ENCODE data around the gene CRYL1.
A peak's percentile ranks its signal among the peaks of the same experiment; 100 is the strongest.

The CRYL1 gene

DNA sequence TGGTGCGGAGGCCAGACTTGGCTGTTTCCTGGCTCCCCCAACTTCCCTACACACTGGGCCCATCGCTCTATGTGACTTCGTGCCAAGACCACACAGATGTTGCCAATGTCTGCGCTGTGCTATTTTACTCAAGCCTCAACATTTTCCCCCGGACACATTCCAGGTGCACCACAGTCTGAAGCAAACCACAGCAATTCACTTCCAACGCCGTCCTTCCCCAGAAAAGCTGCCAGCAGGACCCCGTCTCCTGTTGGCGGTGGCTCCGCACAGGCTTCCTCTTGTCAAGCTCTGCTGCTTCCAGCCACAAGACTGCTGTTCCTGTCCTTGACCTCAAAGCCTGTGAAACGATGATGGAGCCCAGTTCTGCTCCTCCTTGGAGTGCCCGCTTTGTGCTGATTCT, 100.7 kb downstream of the CRYL1 start:
- H3K27me3 Mint-ChIP-seq: peaks cover 15% of the 10 kb centered on the region
- no peaks in the 10 kb centered on the region for H3K9me3 Mint-ChIP-seq
- peaks cover 17% of the 10 kb centered on the region for H3K36me3 Mint-ChIP-seq
- CTCF ChIA-PET: interaction anchor here (0.7 kb wide), 1 partner anchor 51 kb away, joined by 3 read pairs; no protein-coding TSS in a partner anchor
- H3K4me3 Mint-ChIP-seq: no peak overlapping the region
- no peak overlapping the region for H3K27ac Mint-ChIP-seq
- H3K4me1 Mint-ChIP-seq: peaks cover 27% of the 10 kb centered on the region
- no peak for DNase-seq

DNA sequence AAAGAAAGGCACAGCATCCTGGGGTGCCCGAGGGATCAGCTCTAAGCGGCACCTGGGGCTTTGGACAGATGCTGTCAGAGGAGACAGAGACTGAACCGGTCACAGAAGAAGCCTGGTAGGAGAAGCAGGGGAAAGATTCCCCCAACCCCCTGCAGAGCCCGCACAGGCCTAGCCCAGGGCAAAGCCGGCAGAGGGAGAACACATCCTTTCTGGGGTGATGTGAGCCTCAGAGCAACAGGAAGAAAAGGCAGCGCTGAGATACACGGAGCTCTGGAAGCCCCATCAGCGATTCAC, 101.2 kb downstream of the CRYL1 start:
- H3K27me3 Mint-ChIP-seq: peaks cover 15% of the 10 kb centered on the region
- H3K27ac Mint-ChIP-seq: peak overlapping the region; percentile 79
- peaks cover 20% of the 10 kb centered on the region for H3K36me3 Mint-ChIP-seq
- H3K9me3 Mint-ChIP-seq: no peaks in the 10 kb centered on the region
- H3K4me3 Mint-ChIP-seq: no peak overlapping the region
- peaks cover 31% of the 10 kb centered on the region for H3K4me1 Mint-ChIP-seq
- DNase-seq: no peak
- CTCF ChIA-PET: no interaction called here

DNA sequence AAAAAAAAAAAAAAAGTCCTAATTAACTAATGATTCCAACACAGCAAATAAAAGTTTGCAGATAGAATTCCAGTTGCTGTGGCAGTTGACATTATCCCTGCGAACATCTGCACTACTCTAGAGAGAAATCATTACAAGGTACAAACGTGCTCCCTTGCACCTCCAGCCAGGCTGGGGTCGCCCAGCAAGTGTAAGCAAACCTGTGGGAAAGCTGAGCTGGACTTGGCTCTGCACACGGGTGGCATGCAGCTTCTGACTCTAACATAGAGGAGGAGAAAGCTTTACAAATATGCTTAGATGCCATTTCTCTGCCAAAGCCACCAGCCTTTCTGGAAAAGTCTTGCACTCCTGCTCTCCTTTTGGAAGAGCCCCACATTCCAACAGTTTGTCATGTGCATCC, 103.3 kb downstream of the CRYL1 start:
- H3K36me3 Mint-ChIP-seq: peaks cover 38% of the 10 kb centered on the region
- peaks cover 15% of the 10 kb centered on the region for H3K9me3 Mint-ChIP-seq
- CTCF ChIA-PET: no interaction called here

DNA sequence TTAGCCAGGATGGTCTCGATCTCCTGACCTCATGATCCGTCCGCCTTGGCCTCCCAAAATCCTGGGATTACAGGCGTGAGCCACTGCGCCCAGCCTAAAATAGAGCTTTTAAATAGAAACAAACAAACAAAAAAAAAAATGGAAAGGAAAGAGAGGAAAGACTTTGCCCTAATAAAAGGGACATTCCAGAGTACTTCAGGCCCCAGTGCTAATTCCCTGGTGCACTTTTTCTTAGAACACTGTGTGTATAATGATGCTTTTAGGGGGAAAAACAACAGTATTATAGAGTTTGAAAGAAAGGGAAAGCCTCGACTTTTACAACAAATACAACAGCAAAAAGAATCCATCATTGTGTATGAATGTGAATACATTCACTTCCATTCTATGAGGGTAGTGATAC, 104.7 kb downstream of the CRYL1 start:
- Mint-ChIP-seq H3K9me3 (peaks cover 15% of the 10 kb centered on the region), H3K36me3 (peaks cover 38% of the 10 kb centered on the region), H3K27ac (peak overlapping the region; percentile 7), H3K27me3 (peaks cover 11% of the 10 kb centered on the region), H3K4me3 (no peak overlapping the region), H3K4me1 (peaks cover 43% of the 10 kb centered on the region)
- CTCF ChIA-PET: interaction anchor here (1.0 kb wide), 1 partner anchor 9 kb away, joined by 4 read pairs; no protein-coding TSS in a partner anchor
- no peak for DNase-seq

More for the DNA sequence above, 103.3 kb downstream of the CRYL1 start:
- no peak for DNase-seq
- no peak overlapping the region for H3K27ac Mint-ChIP-seq
- H3K4me1 Mint-ChIP-seq: peaks cover 48% of the 10 kb centered on the region
- H3K4me3 Mint-ChIP-seq: no peak overlapping the region
- peaks cover 11% of the 10 kb centered on the region for H3K27me3 Mint-ChIP-seq

DNA sequence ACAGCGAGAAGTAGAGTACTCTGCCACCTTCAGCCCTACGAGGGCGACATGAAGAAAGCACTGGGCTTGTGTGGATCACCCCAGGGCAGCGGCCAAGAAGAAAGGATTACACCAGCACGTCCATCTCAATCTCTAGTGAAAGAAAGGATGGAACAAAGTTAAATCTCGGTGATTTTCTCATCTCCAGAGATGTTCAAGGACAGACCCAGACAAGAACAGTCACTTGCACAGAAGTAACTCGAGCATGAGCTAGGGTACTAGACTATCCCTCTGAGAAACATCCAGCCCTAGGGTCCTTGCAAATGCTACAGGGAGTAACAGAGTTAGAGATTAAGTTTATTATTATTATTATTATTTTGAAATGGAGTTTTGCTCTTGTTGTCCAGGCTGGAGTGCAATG, 106.7 kb downstream of the CRYL1 start:
- Mint-ChIP-seq H3K27me3 (peaks cover under 1% of the 10 kb centered on the region), H3K36me3 (peaks cover 43% of the 10 kb centered on the region), H3K4me3 (no peak overlapping the region), H3K27ac (peak overlapping the region; percentile 12), H3K4me1 (peaks cover 46% of the 10 kb centered on the region), H3K9me3 (peaks cover 20% of the 10 kb centered on the region)
- CTCF ChIA-PET: no interaction called here
- no peak for DNase-seq

DNA sequence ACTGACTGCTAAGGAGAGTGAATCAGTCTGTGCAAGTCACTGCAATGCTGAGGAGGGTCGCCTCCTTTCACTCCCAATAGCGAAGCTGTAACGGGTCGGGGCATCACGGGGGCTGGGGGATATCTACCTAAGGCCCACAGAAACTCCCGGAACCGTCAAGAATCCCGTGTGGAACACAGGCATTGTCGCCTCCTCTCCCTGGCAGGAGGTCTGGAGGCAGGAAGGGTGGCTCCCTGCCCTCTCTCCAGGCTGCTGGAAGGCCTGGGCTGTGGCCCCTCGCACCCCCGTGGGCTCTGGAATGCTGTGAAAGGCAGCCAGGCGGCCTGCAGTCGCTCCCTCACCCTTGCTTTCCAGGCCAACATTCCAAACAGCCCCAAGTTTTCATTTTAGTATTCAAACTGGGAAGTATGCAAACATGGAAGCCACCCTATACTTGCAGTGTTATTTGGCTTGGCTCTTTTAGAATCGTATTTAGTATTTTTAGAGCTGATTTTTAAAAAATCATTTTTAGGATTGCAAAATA, 109.4 kb downstream of the CRYL1 start:
- CTCF ChIA-PET: no interaction called here
- DNase-seq: no peak
- Mint-ChIP-seq H3K9me3 (peaks cover 24% of the 10 kb centered on the region), H3K4me1 (peaks cover 64% of the 10 kb centered on the region), H3K36me3 (peaks cover 33% of the 10 kb centered on the region), H3K27ac (peak overlapping the region; percentile 6), H3K27me3 (no peaks in the 10 kb centered on the region), H3K4me3 (no peak overlapping the region)

DNA sequence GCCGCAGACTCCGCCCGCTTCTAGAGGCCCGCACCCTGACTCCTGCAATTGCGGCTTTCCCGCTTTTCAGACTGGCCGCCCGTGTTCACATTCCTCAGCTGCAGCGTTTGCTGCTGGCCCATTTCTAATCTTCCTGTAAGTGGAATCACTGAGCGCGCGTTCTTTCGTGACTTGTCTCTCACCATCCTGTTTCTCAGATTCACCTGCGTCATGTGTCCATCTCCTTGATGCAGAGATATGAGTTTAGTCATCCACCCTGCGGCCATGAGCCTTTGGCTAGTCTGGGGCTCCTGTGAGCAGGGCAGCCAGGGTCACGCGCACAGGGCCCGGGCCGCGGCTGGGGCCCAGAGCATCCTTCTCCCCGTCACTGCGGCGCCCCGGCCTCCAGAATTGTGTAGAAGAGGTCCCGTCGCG, 110.0 kb downstream of the CRYL1 start:
- no peak for DNase-seq
- no peak overlapping the region for H3K4me3 Mint-ChIP-seq
- H3K4me1 Mint-ChIP-seq: peaks cover 64% of the 10 kb centered on the region
- no peak overlapping the region for H3K27ac Mint-ChIP-seq
- peaks cover 36% of the 10 kb centered on the region for H3K36me3 Mint-ChIP-seq
- CTCF ChIA-PET: no interaction called here
- H3K27me3 Mint-ChIP-seq: no peaks in the 10 kb centered on the region
- peaks cover 24% of the 10 kb centered on the region for H3K9me3 Mint-ChIP-seq

DNA sequence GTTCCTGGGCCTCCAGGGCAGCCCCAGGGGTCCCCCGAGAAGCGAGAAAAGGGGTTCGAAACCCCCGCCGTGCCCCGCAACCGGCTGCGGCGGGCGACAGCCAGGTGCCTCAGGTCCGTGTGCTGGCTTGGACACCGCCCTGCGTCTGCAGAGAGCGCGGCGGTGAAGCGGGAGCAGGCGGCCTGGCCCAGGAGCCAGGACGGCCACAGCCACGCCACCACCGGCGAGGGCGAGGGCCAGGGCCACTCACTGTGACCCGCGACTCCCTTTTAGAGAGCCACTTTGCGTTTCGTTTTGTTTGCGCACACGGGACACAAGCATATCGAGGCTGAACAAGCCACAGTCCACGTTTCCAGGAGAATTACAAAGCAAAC, 110.4 kb downstream of the CRYL1 start:
- H3K27me3 Mint-ChIP-seq: no peaks in the 10 kb centered on the region
- CTCF ChIA-PET: no interaction called here

DNA sequence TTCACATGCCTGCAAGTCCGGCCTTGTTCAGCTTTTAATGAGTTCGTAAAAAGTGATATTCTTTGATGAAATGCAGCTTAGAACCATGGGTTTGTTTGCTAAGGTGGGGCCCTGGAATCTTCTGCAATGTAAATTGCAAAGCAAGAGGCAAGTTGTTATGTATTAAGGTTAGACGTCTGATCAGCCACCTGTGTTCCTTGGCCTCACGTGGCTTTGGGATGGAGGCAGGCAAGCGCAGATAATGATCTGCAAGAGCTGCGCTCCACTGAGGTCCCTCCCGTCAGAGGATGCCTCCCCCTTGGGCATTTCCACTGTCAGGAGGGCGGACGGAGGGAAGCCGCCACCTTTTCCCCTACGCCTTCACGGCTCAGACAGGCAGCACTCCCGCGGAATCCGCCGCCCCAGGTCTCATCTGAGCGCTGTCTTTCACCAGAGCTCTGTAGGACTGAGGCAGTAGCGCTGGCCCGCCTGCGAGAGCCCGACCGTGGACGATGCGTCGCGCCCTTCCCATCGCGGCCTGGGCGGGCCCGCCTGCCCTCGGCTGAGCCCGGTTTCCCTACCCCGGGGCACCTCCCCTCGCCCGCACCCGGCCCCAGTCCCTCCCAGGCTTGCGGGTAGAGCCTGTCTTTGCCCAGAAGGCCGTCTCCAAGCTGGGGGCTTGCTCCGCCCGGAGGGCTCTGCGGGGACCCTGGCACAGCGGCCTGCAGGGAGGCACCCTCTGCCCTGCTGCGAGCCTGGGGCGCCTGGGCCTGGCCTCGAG, 110.9 kb downstream of the CRYL1 start:
- no peak for DNase-seq
- CTCF ChIA-PET: no interaction called here
- Mint-ChIP-seq H3K27me3 (no peaks in the 10 kb centered on the region), H3K4me1 (peaks cover 58% of the 10 kb centered on the region), H3K27ac (no peak overlapping the region), H3K4me3 (no peak overlapping the region), H3K36me3 (peaks cover 32% of the 10 kb centered on the region), H3K9me3 (peaks cover 24% of the 10 kb centered on the region)

More for the DNA sequence above, 110.4 kb downstream of the CRYL1 start:
- Mint-ChIP-seq H3K27ac (no peak overlapping the region), H3K4me3 (no peak overlapping the region), H3K36me3 (peaks cover 37% of the 10 kb centered on the region), H3K9me3 (peaks cover 24% of the 10 kb centered on the region), H3K4me1 (peaks cover 63% of the 10 kb centered on the region)
- no peak for DNase-seq

DNA sequence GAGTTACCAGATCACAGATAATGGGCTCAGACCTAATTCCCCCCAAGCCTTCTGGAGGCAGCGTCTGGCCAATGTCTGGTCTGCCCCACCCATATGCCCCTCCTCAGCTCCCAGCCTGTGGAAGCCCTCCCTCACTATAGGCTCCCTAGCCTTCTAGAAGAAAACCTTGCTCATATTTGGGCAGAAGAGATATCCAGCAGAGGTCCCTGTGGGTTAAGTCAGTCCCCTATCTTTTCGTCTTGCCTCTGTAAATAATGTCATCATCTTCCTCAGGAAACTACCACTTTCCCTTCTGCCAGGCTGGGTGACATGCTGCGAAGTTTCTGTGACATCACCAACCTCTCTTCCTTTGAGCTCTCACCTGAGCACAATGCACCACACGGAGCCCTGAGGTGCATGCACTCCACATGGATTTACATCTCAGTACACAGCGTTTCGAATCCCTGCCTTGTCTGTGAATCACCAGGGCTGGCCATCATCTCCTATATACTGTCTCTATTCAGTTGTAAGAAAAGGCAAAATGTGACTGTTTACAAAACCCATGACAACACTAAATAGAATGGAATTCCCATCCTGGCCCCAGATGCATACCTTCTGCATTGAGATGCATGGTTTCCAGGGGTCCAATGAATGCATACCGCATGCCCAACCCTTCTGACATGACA, 112.8 kb downstream of the CRYL1 start:
- Mint-ChIP-seq H3K36me3 (peaks cover 15% of the 10 kb centered on the region), H3K27ac (peak overlapping the region; percentile 88), H3K9me3 (peaks cover 12% of the 10 kb centered on the region), H3K4me1 (peaks cover 48% of the 10 kb centered on the region), H3K4me3 (no peak overlapping the region), H3K27me3 (no peaks in the 10 kb centered on the region)
- CTCF ChIA-PET: interaction anchor here (0.6 to 1.8 kb wide), 6 partner anchors 8 to 329 kb away, joined by 3 to 6 read pairs (median 4); no protein-coding TSS in a partner anchor
- peak; percentile 55 for DNase-seq

DNA sequence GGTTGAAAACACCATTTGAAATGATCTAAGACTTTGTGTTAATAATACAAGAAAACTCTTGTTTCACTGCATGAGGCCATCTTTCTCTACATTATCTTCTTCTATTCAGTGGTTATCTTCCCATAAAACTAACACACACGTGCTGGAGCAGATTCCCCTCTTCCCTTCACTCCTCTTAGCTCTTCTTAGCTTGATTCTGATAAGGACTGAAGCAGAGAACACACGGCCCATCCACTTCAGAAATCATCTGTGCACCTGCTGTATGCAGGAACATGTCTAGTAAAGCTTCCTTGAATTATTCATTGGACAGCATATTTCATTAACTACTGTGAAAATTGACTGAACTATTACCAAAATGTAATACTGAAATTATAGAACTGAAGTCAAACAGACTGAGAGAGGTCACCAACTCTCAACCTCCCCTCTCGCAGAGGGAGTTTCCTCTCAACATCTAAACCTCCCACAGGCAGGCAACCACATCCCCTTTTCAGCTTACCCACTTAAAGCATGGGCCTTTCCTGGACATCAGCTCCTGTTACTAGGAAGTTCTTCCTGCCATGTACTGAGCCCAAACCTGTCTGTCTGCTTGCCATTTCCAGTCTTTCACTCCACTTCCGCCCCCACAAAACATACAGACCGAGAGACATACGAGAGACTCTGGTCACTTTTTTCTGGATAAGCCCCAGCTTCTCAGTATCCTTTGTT, 113.9 kb downstream of the CRYL1 start:
- DNase-seq: peak; percentile 72
- H3K4me1 Mint-ChIP-seq: peaks cover 49% of the 10 kb centered on the region
- H3K27ac Mint-ChIP-seq: peak overlapping the region; percentile 87
- peaks cover under 1% of the 10 kb centered on the region for H3K27me3 Mint-ChIP-seq
- H3K9me3 Mint-ChIP-seq: peaks cover 9% of the 10 kb centered on the region
- peaks cover 14% of the 10 kb centered on the region for H3K36me3 Mint-ChIP-seq
- peak overlapping the region; percentile 45 for H3K4me3 Mint-ChIP-seq
- CTCF ChIA-PET: interaction anchor here (0.6 to 1.8 kb wide), 6 partner anchors 9 to 330 kb away, joined by 3 to 6 read pairs (median 4); no protein-coding TSS in a partner anchor

DNA sequence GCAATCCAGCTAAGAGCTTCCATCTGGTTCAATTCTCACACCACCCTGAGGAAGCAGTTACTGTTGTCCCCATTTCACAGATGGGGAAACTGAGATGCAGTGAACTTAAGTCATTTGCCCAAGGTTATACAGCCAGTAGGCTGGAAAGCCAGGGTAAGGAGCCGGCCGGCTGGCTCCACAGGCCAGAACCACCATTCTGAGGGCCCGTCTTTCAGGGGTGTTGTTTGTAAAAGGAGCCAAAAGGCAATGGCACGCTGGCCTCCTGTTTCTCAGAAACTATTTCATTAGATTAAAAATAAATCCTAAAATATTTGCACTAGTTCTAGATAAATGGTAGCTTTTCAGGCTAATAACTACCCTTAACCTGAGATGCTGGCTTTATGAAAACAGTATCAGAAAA, 114.9 kb downstream of the CRYL1 start:
- peaks cover 51% of the 10 kb centered on the region for H3K4me1 Mint-ChIP-seq
- peaks cover 4% of the 10 kb centered on the region for H3K27me3 Mint-ChIP-seq
- H3K36me3 Mint-ChIP-seq: peaks cover 15% of the 10 kb centered on the region
- CTCF ChIA-PET: no interaction called here
- peak overlapping the region; percentile 87 for H3K27ac Mint-ChIP-seq
- peaks cover 8% of the 10 kb centered on the region for H3K9me3 Mint-ChIP-seq
- no peak overlapping the region for H3K4me3 Mint-ChIP-seq
- DNase-seq: no peak

DNA sequence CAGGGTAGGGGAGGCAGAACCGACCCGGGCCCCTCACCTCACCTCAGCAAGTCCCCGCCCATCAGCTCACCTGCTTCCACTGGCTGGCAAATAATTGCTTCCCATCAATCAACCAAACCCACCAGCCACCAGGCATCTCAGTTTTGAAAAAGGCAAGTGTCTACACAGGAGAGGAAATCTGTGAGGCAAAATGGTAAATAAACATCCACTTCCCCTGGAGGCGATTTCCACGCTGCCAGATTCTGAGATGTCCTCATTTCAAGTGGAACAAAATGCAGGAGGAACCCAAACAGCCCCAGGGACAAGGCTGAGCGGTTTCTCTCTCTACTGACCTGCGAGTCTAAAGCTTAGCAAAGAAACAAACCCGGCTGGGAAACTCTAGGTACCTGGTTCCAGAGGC, 117.5 kb downstream of the CRYL1 start:
- peaks cover 4% of the 10 kb centered on the region for H3K27me3 Mint-ChIP-seq
- H3K4me1 Mint-ChIP-seq: peaks cover 46% of the 10 kb centered on the region
- CTCF ChIA-PET: no interaction called here
- H3K4me3 Mint-ChIP-seq: no peak overlapping the region
- peaks cover 10% of the 10 kb centered on the region for H3K36me3 Mint-ChIP-seq
- peaks cover 3% of the 10 kb centered on the region for H3K9me3 Mint-ChIP-seq
- no peak overlapping the region for H3K27ac Mint-ChIP-seq
- no peak for DNase-seq

DNA sequence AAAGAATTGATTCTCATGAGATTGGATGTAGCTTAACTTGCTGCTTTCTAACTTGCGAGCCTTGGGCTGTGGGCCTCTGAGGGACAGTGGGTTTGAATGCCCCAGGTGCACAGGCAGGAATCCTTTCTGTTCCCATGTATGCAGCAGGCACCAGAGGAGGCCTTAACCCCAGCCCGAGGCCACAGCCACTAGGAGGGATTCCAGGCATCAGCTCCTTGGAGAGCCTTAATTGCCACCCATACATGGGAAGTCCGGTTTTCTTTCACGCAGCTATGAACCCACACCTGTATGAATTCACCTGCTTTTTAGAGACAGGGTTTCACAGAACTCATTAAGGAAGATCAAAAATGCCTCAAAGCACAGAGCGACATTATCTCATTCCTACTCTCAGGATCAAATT, 117.9 kb downstream of the CRYL1 start:
- Mint-ChIP-seq H3K27me3 (peaks cover 4% of the 10 kb centered on the region), H3K36me3 (peaks cover 10% of the 10 kb centered on the region), H3K9me3 (peaks cover 1% of the 10 kb centered on the region), H3K27ac (no peak overlapping the region), H3K4me1 (peaks cover 44% of the 10 kb centered on the region), H3K4me3 (no peak overlapping the region)
- DNase-seq: no peak
- CTCF ChIA-PET: no interaction called here
